HepG2 (cell line): ENCODE measurements around the gene HKDC1. TPM values are rescaled to one million over a fixed set of nuclear protein-coding genes. Genes with fewer than 3 reads are reported as not detected.
A peak's percentile ranks its signal among the peaks of the same experiment; 100 is the strongest.

ENCODE experiments used
- CHD4 ChIP-seq: fragments of 200-600 bp; sonication (generic); IDR thresholded peaks from 2 replicates; pipeline ENCODE4 v1.7.0; 2017; ENCODE audit warnings: mild to moderate bottlenecking, low read length, borderline replicate concordance
- GABPA ChIP-seq, 2 experiments: IDR thresholded peaks; 2 replicates each; pipeline ENCODE4 v1.6.1; 2011 to 2016; ENCODE audit warnings: low read depth in 2 of 2, low read length in 1 of 2, missing biosample characterization in 1 of 2, missing genetic modification characterization in 1 of 2
- KAT7 ChIP-seq: IDR thresholded peaks from 2 replicates; pipeline ENCODE4 v1.6.1; 2018; ENCODE audit warnings: borderline replicate concordance, missing compliant biosample characterization
- KLF12 ChIP-seq: sonication (generic); formaldehyde crosslinking; IDR thresholded peaks from 2 replicates; pipeline ENCODE4 v1.4.0; 2020; ENCODE audit warnings: missing genetic modification reagents, borderline replicate concordance
- MTA1 ChIP-seq: sonication (generic); formaldehyde crosslinking; IDR thresholded peaks from 2 replicates; pipeline ENCODE4 v1.4.0; 2020; ENCODE audit warnings: missing genetic modification reagents, mild to moderate bottlenecking, borderline replicate concordance
- NR2F6 ChIP-seq, 2 experiments: IDR thresholded peaks; 2 replicates each; pipeline ENCODE4 v1.6.1; 2016; ENCODE audit warnings: antibody characterized with exemption in 1 of 2, mild to moderate bottlenecking in 1 of 2
- RFX1 ChIP-seq: fragments of 450-650 bp; IDR thresholded peaks from 2 replicates; pipeline ENCODE4 v1.6.1; 2017
- RORA ChIP-seq: sonication (generic); formaldehyde crosslinking; IDR thresholded peaks from 2 replicates; pipeline ENCODE4 v1.5.0; 2020; ENCODE audit warnings: mild to moderate bottlenecking, missing genetic modification reagents, moderate library complexity
- SNAI1 ChIP-seq: sonication (generic); formaldehyde crosslinking; IDR thresholded peaks from 2 replicates; pipeline ENCODE4 v1.5.0; 2020; ENCODE audit warnings: mild to moderate bottlenecking, missing genetic modification reagents, borderline replicate concordance
- ZFP36L1 ChIP-seq: sonication (generic); formaldehyde crosslinking; IDR thresholded peaks from 2 replicates; pipeline ENCODE4 v1.8.0; 2022; ENCODE audit warnings: mild to moderate bottlenecking, missing genetic modification reagents, moderate library complexity
- ZFY ChIP-seq: sonication (generic); formaldehyde crosslinking; IDR thresholded peaks from 2 replicates; pipeline ENCODE4 v1.4.0; 2020; ENCODE audit warnings: missing genetic modification reagents
- ZNF451 ChIP-seq: sonication (generic); formaldehyde crosslinking; IDR thresholded peaks from 2 replicates; pipeline ENCODE4 v1.5.0; 2020; ENCODE audit warnings: mild to moderate bottlenecking, missing genetic modification reagents
- ZNF75D ChIP-seq: sonication (generic); formaldehyde crosslinking; IDR thresholded peaks from 2 replicates; pipeline ENCODE4 v1.8.1; 2023; ENCODE audit warnings: missing genetic modification reagents, mild to moderate bottlenecking, borderline replicate concordance
- ZNF839 ChIP-seq: sonication (generic); formaldehyde crosslinking; IDR thresholded peaks from 2 replicates; pipeline ENCODE4 v1.4.0; 2020; ENCODE audit warnings: missing genetic modification reagents, mild to moderate bottlenecking, borderline replicate concordance
- ZSCAN22 ChIP-seq: sonication (generic); formaldehyde crosslinking; IDR thresholded peaks from 2 replicates; pipeline ENCODE4 v1.4.0; 2020; ENCODE audit warnings: mild to moderate bottlenecking, missing genetic modification reagents
- polyA plus RNA-seq, 8 experiments: library from polyadenylated mRNA; depleted of rRNA in 3 of 8; stranded (reverse) in 7 of 8; unstranded in 1 of 8; fragments of >200 nt; fragmentation: Illumina TruSeq in 4 of 8; extraction: Trizol in 4 of 8; gene quantifications; 2 replicates each; pipeline versions ENCODE4 v1.2.1 to v1.2.3, GENCODE V29; 2011 to 2016; ENCODE audit warnings: low read depth in 4 of 8, missing spikeins in 1 of 8, mixed read lengths in 1 of 8; ENCODE audit not compliant: insufficient read depth in 1 of 8
- total RNA-seq, 5 experiments: library from RNA; depleted of rRNA; stranded (reverse); fragments of >200 nt; fragmentation: Illumina TruSeq; extraction: Trizol; gene quantifications; 2 replicates each; pipeline ENCODE4 v1.2.3, GENCODE V29; 2016; ENCODE audit warnings: low read depth in 1 of 5
- TF ChIP-seq, protein P1 (sequence below): IDR thresholded peaks from 2 replicates; pipeline ENCODE4 v1.4.0; 2020; ENCODE audit warnings: mild to moderate bottlenecking, missing genetic modification reagents
- TF ChIP-seq, protein P2 (sequence below): sonication (generic); formaldehyde crosslinking; IDR thresholded peaks from 2 replicates; pipeline ENCODE4 v1.9.0; 2021; ENCODE audit warnings: missing genetic modification reagents, borderline replicate concordance
- TF ChIP-seq, protein P3 (sequence below): sonication (generic); formaldehyde crosslinking; IDR thresholded peaks from 2 replicates; pipeline ENCODE4 v1.5.0; 2020; ENCODE audit warnings: mild to moderate bottlenecking, missing genetic modification reagents, borderline replicate concordance
- TF ChIP-seq, protein P4 (sequence below): sonication (generic); formaldehyde crosslinking; IDR thresholded peaks from 2 replicates; pipeline ENCODE4 v1.5.1; 2020; ENCODE audit warnings: missing genetic modification reagents, mild to moderate bottlenecking, borderline replicate concordance

HKDC1 gene
- total and polyA plus RNA-seq, 2 of the 13 experiments (the other 11 are each of a cell fraction or from before 2014, with no cell fraction given), result 8.1 to 12.4 TPM

DNA sequence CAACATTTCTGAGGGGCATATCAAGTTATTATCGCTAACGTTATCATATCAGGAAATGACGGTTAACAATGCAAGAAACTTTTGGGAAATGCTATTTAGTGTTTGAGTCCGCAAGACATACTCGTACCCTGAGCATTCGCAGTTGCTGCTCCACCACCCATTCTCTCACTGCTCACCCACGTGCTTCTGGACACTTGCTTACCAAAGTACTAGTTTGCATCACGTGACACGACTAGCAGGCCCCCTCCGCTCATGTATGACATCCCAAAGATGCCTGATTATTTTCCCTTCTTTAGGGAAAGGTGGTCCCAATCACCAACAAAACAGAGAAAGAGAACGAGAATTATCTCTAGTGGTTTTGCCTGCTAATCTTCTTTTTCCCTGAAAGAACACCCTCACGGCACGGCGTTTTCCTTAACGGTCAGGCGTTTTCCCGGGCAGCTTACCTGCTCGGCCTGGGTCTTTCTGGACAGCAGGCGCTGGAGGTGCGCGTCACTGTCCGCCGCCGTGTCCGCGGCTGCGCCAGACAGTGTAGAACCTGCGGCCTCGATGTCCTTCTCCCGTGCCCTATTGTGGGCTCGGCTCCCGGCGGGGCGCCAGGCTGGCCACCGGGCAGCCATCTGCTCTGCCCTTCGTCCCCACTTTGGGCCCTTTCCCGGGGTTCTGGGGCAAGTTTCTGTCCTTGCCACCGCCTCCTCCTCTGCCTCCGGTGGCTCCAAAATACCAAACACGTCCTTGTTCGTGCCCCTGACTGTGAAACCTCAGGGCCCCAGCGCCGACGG is 40.2 kb upstream of the HKDC1 start, which contains the start of gene SUPV3L1 (continued):
- TF ChIP-seq CHD4 (no peak), KLF12 (CRISPR knock-in tag) (0 out of 2 replicates have a peak, but pooled peaks have one; percentile 57), GABPA (IDR thresholded peaks at IDR 0.05; ENCODE audit: low read depth, low read length) (no peak), GABPA (CRISPR knock-in tag; IDR thresholded peaks at IDR 0.05; ENCODE audit: low read depth) (peak; percentile 54; the same call in 1 of the 2 replicates), ZNF839 (CRISPR knock-in tag) (peak; percentile 46; the same call in 1 of the 2 replicates), KAT7 (CRISPR knock-in tag) (no peak), ZNF75D (CRISPR knock-in tag) (no peak), ZNF451 (CRISPR knock-in tag) (0 out of 2 replicates have a peak, but pooled peaks have one; percentile 53), RFX1 (no peak), ZFP36L1 (CRISPR knock-in tag) (0 out of 2 replicates have a peak, but pooled peaks have one; percentile 13), SNAI1 (CRISPR knock-in tag) (no peak), MTA1 (no peak), RORA (CRISPR knock-in tag) (no peak), ZSCAN22 (CRISPR knock-in tag) (no peak), ZFY (CRISPR knock-in tag) (peak; percentile 92), NR2F6 (IDR thresholded peaks at IDR 0.05) (no peak), NR2F6 (CRISPR knock-in tag; IDR thresholded peaks at IDR 0.05) (0 out of 2 replicates have a peak, but pooled peaks have one; percentile 4)
- TF ChIP-seq, protein P1, sequence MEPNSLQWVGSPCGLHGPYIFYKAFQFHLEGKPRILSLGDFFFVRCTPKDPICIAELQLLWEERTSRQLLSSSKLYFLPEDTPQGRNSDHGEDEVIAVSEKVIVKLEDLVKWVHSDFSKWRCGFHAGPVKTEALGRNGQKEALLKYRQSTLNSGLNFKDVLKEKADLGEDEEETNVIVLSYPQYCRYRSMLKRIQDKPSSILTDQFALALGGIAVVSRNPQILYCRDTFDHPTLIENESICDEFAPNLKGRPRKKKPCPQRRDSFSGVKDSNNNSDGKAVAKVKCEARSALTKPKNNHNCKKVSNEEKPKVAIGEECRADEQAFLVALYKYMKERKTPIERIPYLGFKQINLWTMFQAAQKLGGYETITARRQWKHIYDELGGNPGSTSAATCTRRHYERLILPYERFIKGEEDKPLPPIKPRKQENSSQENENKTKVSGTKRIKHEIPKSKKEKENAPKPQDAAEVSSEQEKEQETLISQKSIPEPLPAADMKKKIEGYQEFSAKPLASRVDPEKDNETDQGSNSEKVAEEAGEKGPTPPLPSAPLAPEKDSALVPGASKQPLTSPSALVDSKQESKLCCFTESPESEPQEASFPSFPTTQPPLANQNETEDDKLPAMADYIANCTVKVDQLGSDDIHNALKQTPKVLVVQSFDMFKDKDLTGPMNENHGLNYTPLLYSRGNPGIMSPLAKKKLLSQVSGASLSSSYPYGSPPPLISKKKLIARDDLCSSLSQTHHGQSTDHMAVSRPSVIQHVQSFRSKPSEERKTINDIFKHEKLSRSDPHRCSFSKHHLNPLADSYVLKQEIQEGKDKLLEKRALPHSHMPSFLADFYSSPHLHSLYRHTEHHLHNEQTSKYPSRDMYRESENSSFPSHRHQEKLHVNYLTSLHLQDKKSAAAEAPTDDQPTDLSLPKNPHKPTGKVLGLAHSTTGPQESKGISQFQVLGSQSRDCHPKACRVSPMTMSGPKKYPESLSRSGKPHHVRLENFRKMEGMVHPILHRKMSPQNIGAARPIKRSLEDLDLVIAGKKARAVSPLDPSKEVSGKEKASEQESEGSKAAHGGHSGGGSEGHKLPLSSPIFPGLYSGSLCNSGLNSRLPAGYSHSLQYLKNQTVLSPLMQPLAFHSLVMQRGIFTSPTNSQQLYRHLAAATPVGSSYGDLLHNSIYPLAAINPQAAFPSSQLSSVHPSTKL (CRISPR knock-in tag), result 0 out of 2 replicates have a peak, but pooled peaks have one; percentile 15
- TF ChIP-seq, protein P2, sequence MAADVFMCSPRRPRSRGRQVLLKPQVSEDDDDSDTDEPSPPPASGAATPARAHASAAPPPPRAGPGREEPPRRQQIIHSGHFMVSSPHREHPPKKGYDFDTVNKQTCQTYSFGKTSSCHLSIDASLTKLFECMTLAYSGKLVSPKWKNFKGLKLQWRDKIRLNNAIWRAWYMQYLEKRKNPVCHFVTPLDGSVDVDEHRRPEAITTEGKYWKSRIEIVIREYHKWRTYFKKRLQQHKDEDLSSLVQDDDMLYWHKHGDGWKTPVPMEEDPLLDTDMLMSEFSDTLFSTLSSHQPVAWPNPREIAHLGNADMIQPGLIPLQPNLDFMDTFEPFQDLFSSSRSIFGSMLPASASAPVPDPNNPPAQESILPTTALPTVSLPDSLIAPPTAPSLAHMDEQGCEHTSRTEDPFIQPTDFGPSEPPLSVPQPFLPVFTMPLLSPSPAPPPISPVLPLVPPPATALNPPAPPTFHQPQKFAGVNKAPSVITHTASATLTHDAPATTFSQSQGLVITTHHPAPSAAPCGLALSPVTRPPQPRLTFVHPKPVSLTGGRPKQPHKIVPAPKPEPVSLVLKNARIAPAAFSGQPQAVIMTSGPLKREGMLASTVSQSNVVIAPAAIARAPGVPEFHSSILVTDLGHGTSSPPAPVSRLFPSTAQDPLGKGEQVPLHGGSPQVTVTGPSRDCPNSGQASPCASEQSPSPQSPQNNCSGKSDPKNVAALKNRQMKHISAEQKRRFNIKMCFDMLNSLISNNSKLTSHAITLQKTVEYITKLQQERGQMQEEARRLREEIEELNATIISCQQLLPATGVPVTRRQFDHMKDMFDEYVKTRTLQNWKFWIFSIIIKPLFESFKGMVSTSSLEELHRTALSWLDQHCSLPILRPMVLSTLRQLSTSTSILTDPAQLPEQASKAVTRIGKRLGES (CRISPR knock-in tag), result no peak
- TF ChIP-seq, protein P3, sequence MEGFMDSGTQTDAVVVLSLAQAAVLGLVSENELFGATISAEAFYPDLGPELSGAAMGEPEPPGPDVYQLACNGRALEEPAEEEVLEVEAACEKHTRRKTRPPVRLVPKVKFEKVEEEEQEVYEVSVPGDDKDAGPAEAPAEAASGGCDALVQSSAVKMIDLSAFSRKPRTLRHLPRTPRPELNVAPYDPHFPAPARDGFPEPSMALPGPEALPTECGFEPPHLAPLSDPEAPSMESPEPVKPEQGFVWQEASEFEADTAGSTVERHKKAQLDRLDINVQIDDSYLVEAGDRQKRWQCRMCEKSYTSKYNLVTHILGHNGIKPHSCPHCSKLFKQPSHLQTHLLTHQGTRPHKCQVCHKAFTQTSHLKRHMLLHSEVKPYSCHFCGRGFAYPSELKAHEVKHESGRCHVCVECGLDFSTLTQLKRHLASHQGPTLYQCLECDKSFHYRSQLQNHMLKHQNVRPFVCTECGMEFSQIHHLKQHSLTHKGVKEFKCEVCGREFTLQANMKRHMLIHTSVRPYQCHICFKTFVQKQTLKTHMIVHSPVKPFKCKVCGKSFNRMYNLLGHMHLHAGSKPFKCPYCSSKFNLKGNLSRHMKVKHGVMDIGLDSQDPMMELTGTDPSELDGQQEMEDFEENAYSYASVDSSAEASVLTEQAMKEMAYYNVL (CRISPR knock-in tag), result no peak
- TF ChIP-seq, protein P4, sequence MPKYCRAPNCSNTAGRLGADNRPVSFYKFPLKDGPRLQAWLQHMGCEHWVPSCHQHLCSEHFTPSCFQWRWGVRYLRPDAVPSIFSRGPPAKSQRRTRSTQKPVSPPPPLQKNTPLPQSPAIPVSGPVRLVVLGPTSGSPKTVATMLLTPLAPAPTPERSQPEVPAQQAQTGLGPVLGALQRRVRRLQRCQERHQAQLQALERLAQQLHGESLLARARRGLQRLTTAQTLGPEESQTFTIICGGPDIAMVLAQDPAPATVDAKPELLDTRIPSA (CRISPR knock-in tag), result no peak
